Adipose tissue (tissue), 3 donors: Measurements from ENCODE around the gene TXNRD1. TPM values are rescaled to one million over a fixed set of nuclear protein-coding genes. Genes with fewer than 3 reads are reported as not detected.
"Not testable (repeated sequence)": the region's sequence is repeated elsewhere in the genome, so short reads cannot be mapped to it uniquely, and the experiment has no call there.

Experiments used
- H3K27ac ChIP-seq: one replicate; pipeline ENCODE4 v1.5.1; 2013; ENCODE audit warnings: low read depth, low read length
- WGBS, 3 donors: extraction: QIAGEN DNeasy Blood & Tissue Kit; methylation state at CpG; one replicate each; pipeline ENCODE4 v1.1.7; 2013; 5-methylcytosine and 5-hydroxymethylcytosine counted together
- polyA plus RNA-seq, 3 donors: library from polyadenylated mRNA; stranded (reverse); fragments of 200-250 nt; gene quantifications; one replicate each; pipeline ENCODE4 v1.2.3, GENCODE V29; 2013
- donor health status: healthy with polysubstance abuse.
- donor health status: Bipolar disorder and iron deficiency.
- donor health status: healthy.

The TXNRD1 gene
- 10 to 100 TPM; 12.7 to 72.1 (median 44.7) TPM for polyA plus RNA-seq

- 1 to 4% (median 2%) methylated on average over 60 to 71 of the region's 71 CpGs for WGBS, 3 donors
- peak within 1 kb of the TSS; percentile 38 for H3K27ac ChIP-seq
These were observed at the start of gene TXNRD1 for GRCh38 chr12:104215638-104216297. Gene TXNRD1 (plus strand): TSS chr12:104215779. CDS start chr12:104215803, 24 bp downstream.

- H3K27ac ChIP-seq: no peak overlapping the region
These were observed 49.8 kb upstream of the TXNRD1 start for GRCh38 chr12:104165801-104166200.

GRCh38 chr12:104166465-104166864 is 49.1 kb upstream of the TXNRD1 start:
- H3K27ac ChIP-seq: no peak overlapping the region
- WGBS, 3 donors: 68 to 88% (median 72%) methylated on average over 6 of the region's 6 CpGs

More at GRCh38 chr12:104165801-104166200, 49.8 kb upstream of the TXNRD1 start:
- WGBS, 3 donors: 55 to 66% (median 61%) methylated on average over 2 of the region's 2 CpGs

- no peak overlapping the region for H3K27ac ChIP-seq
- 78 to 94% (median 92%) methylated on average over 5 of the region's 5 CpGs for WGBS, 3 donors
These were observed 47.8 kb upstream of the TXNRD1 start for GRCh38 chr12:104167519-104168458.

- WGBS, 3 donors: 85 to 99% (median 97%) methylated on average over 5 of the region's 5 CpGs
These were observed 47.0 kb upstream of the TXNRD1 start for GRCh38 chr12:104168596-104168995.

GRCh38 chr12:104171785-104172569 is 43.6 kb upstream of the TXNRD1 start:
- H3K27ac ChIP-seq: no peak overlapping the region
- WGBS, 3 donors: 76 to 81% (median 80%) methylated on average over 27 to 28 of the region's 28 CpGs

More at GRCh38 chr12:104168596-104168995, 47.0 kb upstream of the TXNRD1 start:
- no peak overlapping the region for H3K27ac ChIP-seq

- WGBS, 3 donors: 91 to 98% (median 96%) methylated on average over 6 of the region's 6 CpGs
- no peak overlapping the region for H3K27ac ChIP-seq
These were observed 43.0 kb upstream of the TXNRD1 start for GRCh38 chr12:104172570-104172947.

- H3K27ac ChIP-seq: not testable (repeated sequence)
- WGBS, 3 donors: 94 to 96% (median 95%) methylated on average over 5 of the region's 5 CpGs
These were observed 41.8 kb upstream of the TXNRD1 start for GRCh38 chr12:104173804-104174203.

GRCh38 chr12:104175726-104176247 is 39.8 kb upstream of the TXNRD1 start:
- H3K27ac ChIP-seq: no peak overlapping the region

GRCh38 chr12:104177336-104177662 is 38.3 kb upstream of the TXNRD1 start:
- 14 to 62% (median 21%) methylated on average over 2 of the region's 2 CpGs for WGBS, 3 donors
- H3K27ac ChIP-seq: no peak overlapping the region

More at GRCh38 chr12:104175726-104176247, 39.8 kb upstream of the TXNRD1 start:
- 83 to 90% (median 85%) methylated on average over 10 of the region's 10 CpGs for WGBS, 3 donors

GRCh38 chr12:104177663-104178501 is 37.7 kb upstream of the TXNRD1 start:
- H3K27ac ChIP-seq: no peak overlapping the region

GRCh38 chr12:104180374-104180773 is 35.2 kb upstream of the TXNRD1 start:
- H3K27ac ChIP-seq: no peak overlapping the region
- 81 to 90% (median 85%) methylated on average over 5 of the region's 5 CpGs for WGBS, 3 donors

More at GRCh38 chr12:104177663-104178501, 37.7 kb upstream of the TXNRD1 start:
- 27 to 54% (median 32%) methylated on average over 8 of the region's 8 CpGs for WGBS, 3 donors

- 45 to 56% (median 50%) methylated on average over 4 of the region's 4 CpGs for WGBS, 3 donors
- H3K27ac ChIP-seq: peak overlapping the region; percentile 31
These were observed 34.3 kb upstream of the TXNRD1 start for GRCh38 chr12:104181313-104181712.

GRCh38 chr12:104182144-104182543 is 33.4 kb upstream of the TXNRD1 start:
- no peak overlapping the region for H3K27ac ChIP-seq
- 30 to 75% (median 62%) methylated on average over 4 of the region's 4 CpGs for WGBS, 3 donors

- H3K27ac ChIP-seq: no peak overlapping the region
- 71 to 90% (median 84%) methylated on average over 5 of the region's 5 CpGs for WGBS, 3 donors
These were observed 32.8 kb upstream of the TXNRD1 start for GRCh38 chr12:104182621-104183378.

GRCh38 chr12:104183443-104183842 is 32.1 kb upstream of the TXNRD1 start:
- H3K27ac ChIP-seq: no peak overlapping the region
- 83 to 94% (median 86%) methylated on average over 3 of the region's 3 CpGs for WGBS, 3 donors
